ENCODE data around the gene RYR1.

The RYR1 gene

GRCh38 chr19:38488096-38488495, 54.6 kb downstream of the RYR1 start:
- Histone ChIP-seq H3K27me3 (ENCODE audit: low read depth, low read length) (no peaks in the 10 kb centered on the region), H3K79me2 (ENCODE audit: low read length) (no peaks in the 10 kb centered on the region), H3K4me2 (ENCODE audit: low read length) (no peak overlapping the region), H3K9me3 (ENCODE audit: insufficient read depth, low read length) (peaks cover 8% of the 10 kb centered on the region; the same call in 1 of the 2 replicates), H3K36me3 (replicated peaks; ENCODE audit: low read depth, low read length) (peaks cover 24% of the 10 kb centered on the region), H4K20me1 (ENCODE audit: insufficient read depth, low read length) (no peaks in the 10 kb centered on the region), H2AFZ (ENCODE audit: low read depth, low read length) (no peak overlapping the region), H3K27ac (ENCODE audit: low read length) (no peak overlapping the region), H3K4me3 (ENCODE audit: low read length) (no peak overlapping the region), H3K9ac (ENCODE audit: low read length) (no peak overlapping the region), H3K4me1 (ENCODE audit: low read length) (peaks cover 17% of the 10 kb centered on the region)
- no peak for TF ChIP-seq EZH2phosphoT487 (IDR thresholded peaks at IDR 0.05; ENCODE audit: low read depth)
- TF ChIP-seq CTCF (IDR thresholded peaks at IDR 0.05; ENCODE audit: low read depth, low read length): no peak

- H3K9me3 ChIP-seq (ENCODE audit: insufficient read depth, low read length): peaks cover 8% of the 10 kb centered on the region; the same call in 1 of the 2 replicates
- H3K79me2 ChIP-seq (ENCODE audit: low read length): no peaks in the 10 kb centered on the region
- peaks cover 24% of the 10 kb centered on the region for H3K36me3 ChIP-seq (replicated peaks; ENCODE audit: low read depth, low read length)
- H3K4me3 ChIP-seq (ENCODE audit: low read length): no peak overlapping the region
- no peak overlapping the region for H3K27ac ChIP-seq (ENCODE audit: low read length)
- H3K4me1 ChIP-seq (ENCODE audit: low read length): peaks cover 18% of the 10 kb centered on the region
- no peak overlapping the region for H3K4me2 ChIP-seq (ENCODE audit: low read length)
- no peak for TF ChIP-seq EZH2phosphoT487 (IDR thresholded peaks at IDR 0.05; ENCODE audit: low read depth)
- TF ChIP-seq CTCF (IDR thresholded peaks at IDR 0.05; ENCODE audit: low read depth, low read length): no peak
- H4K20me1 ChIP-seq (ENCODE audit: insufficient read depth, low read length): no peaks in the 10 kb centered on the region
- H3K9ac ChIP-seq (ENCODE audit: low read length): no peak overlapping the region
- H2AFZ ChIP-seq (ENCODE audit: low read depth, low read length): no peak overlapping the region
- H3K27me3 ChIP-seq (ENCODE audit: low read depth, low read length): no peaks in the 10 kb centered on the region
These were observed 55.4 kb downstream of the RYR1 start for GRCh38 chr19:38488776-38489481.

GRCh38 chr19:38490861-38491260, 57.4 kb downstream of the RYR1 start:
- no peak overlapping the region for H3K27ac ChIP-seq (ENCODE audit: low read length)
- H3K9me3 ChIP-seq (ENCODE audit: insufficient read depth, low read length): peaks cover 8% of the 10 kb centered on the region; the same call in 1 of the 2 replicates
- no peak for TF ChIP-seq CTCF (IDR thresholded peaks at IDR 0.05; ENCODE audit: low read depth, low read length)
- TF ChIP-seq EZH2phosphoT487 (IDR thresholded peaks at IDR 0.05; ENCODE audit: low read depth): no peak
- H3K9ac ChIP-seq (ENCODE audit: low read length): no peak overlapping the region
- H3K4me3 ChIP-seq (ENCODE audit: low read length): no peak overlapping the region
- H4K20me1 ChIP-seq (ENCODE audit: insufficient read depth, low read length): no peaks in the 10 kb centered on the region
- peaks cover 24% of the 10 kb centered on the region for H3K36me3 ChIP-seq (replicated peaks; ENCODE audit: low read depth, low read length)
- H3K4me2 ChIP-seq (ENCODE audit: low read length): no peak overlapping the region
- no peak overlapping the region for H2AFZ ChIP-seq (ENCODE audit: low read depth, low read length)
- no peaks in the 10 kb centered on the region for H3K79me2 ChIP-seq (ENCODE audit: low read length)
- H3K4me1 ChIP-seq (ENCODE audit: low read length): peaks cover 18% of the 10 kb centered on the region
- no peaks in the 10 kb centered on the region for H3K27me3 ChIP-seq (ENCODE audit: low read depth, low read length)

- TF ChIP-seq EZH2phosphoT487 (IDR thresholded peaks at IDR 0.05; ENCODE audit: low read depth) (no peak), CTCF (IDR thresholded peaks at IDR 0.05; ENCODE audit: low read depth, low read length) (no peak)
- H3K36me3 ChIP-seq (replicated peaks; ENCODE audit: low read depth, low read length): peaks cover 16% of the 10 kb centered on the region
These were observed 58.8 kb downstream of the RYR1 start for GRCh38 chr19:38492181-38492813.

More at GRCh38 chr19:38492181-38492813, 58.8 kb downstream of the RYR1 start:
- H3K27me3 ChIP-seq (ENCODE audit: low read depth, low read length): no peaks in the 10 kb centered on the region
- no peak overlapping the region for H3K9ac ChIP-seq (ENCODE audit: low read length)
- no peaks in the 10 kb centered on the region for H4K20me1 ChIP-seq (ENCODE audit: insufficient read depth, low read length)
- H3K9me3 ChIP-seq (ENCODE audit: insufficient read depth, low read length): peaks cover 8% of the 10 kb centered on the region; the same call in 1 of the 2 replicates
- H3K79me2 ChIP-seq (ENCODE audit: low read length): no peaks in the 10 kb centered on the region
- H3K4me2 ChIP-seq (ENCODE audit: low read length): peak overlapping the region; percentile 41
- H3K4me3 ChIP-seq (ENCODE audit: low read length): peak overlapping the region; percentile 16
- no peak overlapping the region for H2AFZ ChIP-seq (ENCODE audit: low read depth, low read length)
- H3K4me1 ChIP-seq (ENCODE audit: low read length): peaks cover 18% of the 10 kb centered on the region
- no peak overlapping the region for H3K27ac ChIP-seq (ENCODE audit: low read length)

All from OCI-LY3 (cell line).